Measurements from ENCODE around the gene PAK4.
"Not testable (repeated sequence)": the region's sequence is repeated elsewhere in the genome, so short reads cannot be mapped to it uniquely, and the experiment has no call there.

PAK4 gene

GRCh38 chr19:39100500-39101166 is 25.0 kb upstream of the PAK4 start:
- FAIRE-seq: no peak

GRCh38 chr19:39103151-39103550 is 22.4 kb upstream of the PAK4 start:
- FAIRE-seq: no peak

DNA sequence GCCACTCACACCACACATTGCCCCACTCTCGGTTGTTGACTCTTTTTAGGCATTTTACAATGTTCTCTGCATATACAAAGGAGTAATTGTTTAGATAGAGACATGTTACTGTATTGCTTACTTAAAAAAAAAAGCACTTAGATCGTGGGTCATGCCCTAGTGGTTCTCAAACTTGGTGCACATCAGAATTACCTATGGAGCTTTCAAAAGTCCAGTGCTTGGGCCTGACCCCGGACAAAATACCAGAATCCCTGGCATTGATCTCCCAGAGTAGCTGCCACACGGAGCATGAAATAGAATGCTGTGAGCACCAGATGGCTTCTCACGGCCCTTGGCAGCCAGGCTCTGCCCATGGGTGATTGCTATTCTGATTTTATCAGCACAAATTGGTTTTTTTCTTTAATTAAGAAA is 21.4 kb upstream of the PAK4 start:
- FAIRE-seq: no peak

DNA sequence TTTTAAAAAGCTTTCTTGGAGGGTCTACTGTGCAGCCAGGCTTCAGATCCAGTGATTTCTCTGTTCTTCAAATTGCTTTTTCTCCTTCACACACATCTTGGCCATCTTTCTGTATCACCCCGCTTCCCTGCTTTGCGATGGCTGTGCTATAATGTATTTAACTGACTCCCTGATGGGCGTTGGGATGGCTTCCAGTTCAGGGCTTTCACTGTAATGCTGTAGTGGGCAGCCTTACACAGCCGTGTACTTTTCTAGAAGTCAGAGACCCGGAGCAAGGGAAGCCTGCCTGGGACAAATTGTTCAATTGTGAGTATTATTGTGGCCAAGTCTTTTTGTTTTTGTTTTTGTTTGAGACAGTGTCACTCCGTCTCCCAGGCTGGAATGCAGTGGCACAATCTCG is 19.4 kb upstream of the PAK4 start:
- FAIRE-seq: no peak

GRCh38 chr19:39109641-39110040 is 15.9 kb upstream of the PAK4 start:
- no peak for FAIRE-seq

DNA sequence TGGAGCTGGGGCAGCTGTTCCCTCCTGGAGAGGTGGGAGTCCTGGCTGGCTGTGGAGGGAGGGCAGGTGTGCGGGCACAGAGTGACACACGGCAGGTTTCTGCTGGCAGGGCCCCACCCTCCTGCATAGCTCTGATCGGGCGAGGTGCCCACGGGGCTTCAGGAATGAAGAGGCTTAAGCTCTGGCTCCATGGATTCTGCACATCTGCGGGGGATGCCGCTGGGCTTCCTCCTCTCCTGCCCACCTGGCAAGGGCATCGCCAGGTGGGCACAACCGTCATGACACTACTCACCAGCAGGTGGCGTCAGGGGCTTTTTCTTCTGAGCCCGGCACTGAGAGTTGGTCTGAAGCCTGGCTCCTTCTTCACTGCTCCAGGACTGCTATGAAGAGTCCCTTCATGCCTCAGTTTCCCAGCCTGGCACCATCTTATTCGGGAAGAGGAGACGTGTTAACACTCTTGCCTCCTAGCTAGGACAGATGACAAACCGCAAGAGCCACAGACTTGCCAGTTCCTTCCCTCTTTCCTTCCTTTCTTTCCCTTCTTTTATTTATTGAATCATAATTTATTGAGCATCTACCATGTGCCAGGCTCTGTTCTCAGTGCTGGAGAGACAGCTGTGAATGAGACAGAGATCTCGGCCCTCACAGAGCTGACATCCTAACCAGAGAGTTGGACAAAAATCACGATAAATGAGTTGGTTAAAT is 15.2 kb upstream of the PAK4 start:
- FAIRE-seq: no peak

GRCh38 chr19:39111593-39112199 is 13.9 kb upstream of the PAK4 start:
- no peak for FAIRE-seq

DNA sequence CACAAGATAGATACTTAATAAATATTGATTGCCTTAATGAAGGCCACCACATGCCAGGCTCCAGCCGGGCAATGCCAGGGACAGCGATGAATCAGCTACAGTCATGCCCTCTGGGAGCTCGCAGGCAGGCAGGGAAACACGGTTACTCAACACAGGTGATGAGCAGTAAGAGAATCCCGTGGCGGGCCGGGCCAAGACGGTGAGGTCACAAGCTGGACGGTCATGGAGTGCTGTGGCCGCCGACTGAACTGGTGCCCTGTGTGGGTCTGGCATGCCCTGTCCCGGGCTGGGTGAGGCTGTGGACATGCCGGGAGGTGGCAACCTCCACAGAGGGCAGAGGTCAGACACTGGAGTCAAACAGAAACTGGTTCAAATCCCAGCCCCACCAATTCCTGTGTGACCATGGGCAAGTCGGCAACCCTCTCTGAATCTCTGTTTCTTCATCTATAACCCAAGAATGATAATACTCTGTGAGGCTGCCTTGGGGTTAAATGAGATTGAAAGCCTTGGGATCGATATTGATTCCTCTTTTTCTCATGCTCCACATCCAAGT is 13.2 kb upstream of the PAK4 start:
- no peak for FAIRE-seq

- FAIRE-seq: no peak
These were observed 12.4 kb upstream of the PAK4 start for GRCh38 chr19:39113199-39113598.

GRCh38 chr19:39115105-39115847 is 10.3 kb upstream of the PAK4 start:
- FAIRE-seq: no peak

GRCh38 chr19:39117023-39117422 is 8.6 kb upstream of the PAK4 start:
- FAIRE-seq: not testable (repeated sequence)

DNA sequence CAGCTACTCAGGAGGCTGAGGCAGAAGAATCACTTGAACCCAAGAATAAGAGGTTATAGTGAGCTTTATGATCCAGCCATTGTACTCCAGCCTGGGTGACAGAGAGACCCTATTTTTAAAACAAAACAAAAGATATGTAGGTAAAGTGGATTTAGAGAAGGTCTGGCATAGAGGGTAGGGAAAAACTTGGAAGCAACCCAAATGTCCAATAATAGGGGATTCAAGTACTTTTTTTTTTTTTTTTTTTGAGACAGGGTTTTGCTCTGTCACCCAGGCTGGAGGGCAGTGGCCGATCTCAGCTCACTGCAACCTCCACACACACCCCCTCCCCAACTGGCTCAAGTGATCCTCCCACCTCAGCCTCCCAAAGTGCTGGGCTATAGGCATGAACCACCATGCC is 5.8 kb upstream of the PAK4 start:
- no peak for FAIRE-seq

DNA sequence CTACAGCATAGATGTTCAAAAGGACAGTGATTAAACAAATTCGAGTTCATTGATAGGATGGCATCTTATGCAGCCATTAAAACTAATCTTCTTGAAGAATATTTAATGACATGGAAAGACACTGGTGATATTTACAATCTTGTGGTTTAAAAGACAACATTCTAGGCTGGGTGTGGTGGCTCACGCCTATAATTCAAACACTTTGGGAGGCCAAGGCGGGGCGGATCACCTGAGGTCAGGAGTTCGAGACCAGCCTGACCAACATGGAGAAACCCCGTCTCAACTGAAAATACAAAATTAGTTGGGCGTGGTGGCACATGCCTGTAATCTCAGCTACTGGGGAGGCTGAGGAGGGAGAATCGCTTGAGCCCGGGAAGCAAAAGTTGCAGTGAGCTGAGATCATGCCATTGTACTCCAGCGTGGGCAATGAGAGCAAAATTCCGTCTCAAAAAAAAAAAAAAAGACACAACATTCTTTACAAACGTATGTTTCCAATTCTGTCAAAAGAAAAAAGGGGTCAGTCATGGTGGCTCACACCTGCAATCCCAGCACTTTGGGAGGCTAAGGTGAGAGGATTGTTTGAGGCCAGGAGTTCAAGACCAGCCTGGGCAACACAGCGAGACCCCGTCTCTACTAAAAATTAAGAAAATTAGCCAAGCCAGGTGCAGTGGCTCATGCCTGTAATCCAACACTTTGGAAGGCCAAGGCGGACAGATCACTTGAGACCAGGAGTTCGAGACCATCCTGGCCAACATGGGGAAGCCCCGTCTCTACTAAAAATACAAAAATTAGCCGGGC is 2.5 kb upstream of the PAK4 start:
- FAIRE-seq: no peak

- FAIRE-seq: no peak
These were observed 1.3 kb upstream of the PAK4 start for GRCh38 chr19:39124136-39124764.

GRCh38 chr19:39125199-39125553 is 410 bp upstream of the PAK4 start:
- FAIRE-seq: no peak

- FAIRE-seq: no peak
These were observed 964 bp downstream of the PAK4 start for GRCh38 chr19:39126312-39127187.

- FAIRE-seq: no peak
These were observed 2.4 kb downstream of the PAK4 start for GRCh38 chr19:39127812-39128515.

DNA sequence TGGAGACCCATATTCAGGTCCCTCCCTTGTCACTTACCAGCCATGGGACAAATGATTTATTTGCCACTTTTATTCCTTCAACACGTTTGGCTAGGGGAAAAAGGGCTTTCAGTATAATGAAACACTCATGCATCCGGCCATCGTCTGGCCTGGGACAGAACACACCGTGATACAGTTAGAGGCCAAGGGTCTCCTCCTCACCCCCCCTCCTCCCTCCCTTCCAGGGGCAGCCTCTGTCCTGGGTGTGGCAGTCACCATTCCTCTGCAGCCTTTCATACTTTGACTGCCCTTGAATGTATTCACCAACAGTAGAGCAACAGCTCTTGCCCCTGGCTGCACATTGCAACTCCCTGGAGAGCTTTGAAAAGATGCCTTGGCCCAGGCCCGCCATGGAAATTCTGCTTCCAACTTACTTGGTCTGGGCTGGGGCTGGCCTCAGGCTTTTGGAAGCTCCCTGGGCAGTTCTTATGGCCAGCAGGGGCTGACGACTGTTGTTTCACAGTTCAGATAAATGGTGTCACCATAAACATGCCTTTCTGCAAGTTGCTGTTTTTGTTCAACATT is 3.0 kb downstream of the PAK4 start:
- FAIRE-seq: no peak

DNA sequence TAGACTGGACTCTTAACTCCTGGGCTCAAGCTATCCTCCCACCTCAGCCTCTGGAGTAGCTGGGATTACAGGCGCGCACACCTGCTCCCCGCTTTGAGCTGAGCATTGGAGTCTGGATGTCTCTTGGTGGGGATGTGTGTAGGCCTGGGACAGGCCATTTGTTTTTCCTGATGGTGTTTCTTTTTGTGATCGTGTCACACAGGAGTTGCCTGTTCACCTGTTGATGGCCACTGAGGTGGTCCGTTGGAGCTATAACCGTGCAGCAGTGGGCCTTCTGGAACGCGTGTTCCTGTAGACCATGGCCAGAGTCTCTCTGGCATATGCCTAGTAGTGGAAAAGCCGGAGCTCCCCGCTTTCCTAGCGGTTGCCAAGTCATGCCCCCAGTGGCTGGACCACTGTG is 3.5 kb downstream of the PAK4 start:
- no peak for FAIRE-seq
